Psoas muscle (tissue), 8 donors: Measurements from ENCODE around the gene NBL1. TPM values are rescaled to one million over a fixed set of nuclear protein-coding genes. Genes with fewer than 3 reads are reported as not detected.

Source experiments
- ATAC-seq, 4 donors: fragments of 200-7000 bp; cut with Tn5 transposase; one replicate each; pipeline ENCODE4 v1.9.1; 2020; ENCODE audit warnings: moderate library complexity in 3 of 4, mild to moderate bottlenecking in 2 of 4
- DNase-seq, 2 donors: peaks; one replicate each; pipeline ENCODE4 v3.0.0-alpha.2; 2020
- H3K27ac ChIP-seq: fragments of 200-600 bp; one replicate; pipeline ENCODE4 v1.8.0; 2022
- H3K27me3 ChIP-seq, 3 donors: fragments of 200-600 bp in 1 of 3; one replicate each; pipeline versions ENCODE4 v1.6.1 to v1.8.0; 2013 to 2022; ENCODE audit warnings: low read length in 2 of 3, mild to moderate bottlenecking in 2 of 3, moderate library complexity in 1 of 3; ENCODE audit not compliant: insufficient read depth in 3 of 3
- H3K36me3 ChIP-seq, 2 donors: fragments of 200-600 bp in 1 of 2; one replicate each; pipeline versions ENCODE4 v1.6.1 to v1.8.0; 2013 to 2022; ENCODE audit warnings: low read depth in 1 of 2, mild to moderate bottlenecking in 1 of 2, moderate library complexity in 1 of 2; ENCODE audit not compliant: insufficient read depth in 1 of 2
- H3K4me1 ChIP-seq: fragments of 200-600 bp; one replicate; pipeline ENCODE4 v1.8.0; 2022
- H3K4me3 ChIP-seq: fragments of 200-600 bp; one replicate; pipeline ENCODE4 v1.8.0; 2022; ENCODE audit warnings: mild to moderate bottlenecking
- H3K9me3 ChIP-seq: fragments of 200-600 bp; one replicate; pipeline ENCODE4 v1.8.0; 2022
- WGBS, 3 donors: extraction: QIAGEN DNeasy Blood & Tissue Kit; methylation state at CpG; one replicate each; pipeline versions ENCODE4 v1.1.6 to v1.1.7; 2013; 5-methylcytosine and 5-hydroxymethylcytosine counted together
- intact Hi-C, 2 donors: fragments of 100-400 bp; cut with DNase I; formaldehyde crosslinking; loops; one replicate each; pipeline versions ENCODE4 v1.11.0 to v1.14.2; 2022
- polyA plus RNA-seq, 3 donors: library from polyadenylated mRNA; stranded (reverse); fragments of 200-250 nt; gene quantifications; one replicate each; pipeline ENCODE4 v1.2.3, GENCODE V29; 2013
- total RNA-seq, 4 donors: library from RNA; stranded (reverse); fragmentation: NEBNext Ultra II Directional in 2 of 4; extraction: Animal tissue kit (Norgen Biotek cat#: 25700) in 2 of 4; gene quantifications; one replicate each; pipeline versions ENCODE4 v1.2.1 to v1.2.4, GENCODE V29; 2021 to 2023
- TF ChIP-seq, protein P1 (sequence below): fragments of 200-600 bp; IDR thresholded peaks from one replicate; pipeline ENCODE4 v1.8.0; 2022; ENCODE audit warnings: antibody characterized with exemption
- donor health status: healthy with polysubstance abuse.
- donor health status: DM: no; HTN: no; CAD: no; lungs with moderate emphysema.
- donor health status: Bipolar disorder and iron deficiency.
- donor health status: healthy.
- donor health status: DM: yes; HTN: yes; CAD: no.
- donor health status: DM: no; HTN: no; CAD: no.
- donor health status: DM: no; HTN: no; CAD: no.
- donor health status: DM: yes; HTN: yes; CAD: no.

The NBL1 gene
- total and polyA plus RNA-seq, 7 donors = 11.8 to 22.8 (median 13.0) TPM

DNA sequence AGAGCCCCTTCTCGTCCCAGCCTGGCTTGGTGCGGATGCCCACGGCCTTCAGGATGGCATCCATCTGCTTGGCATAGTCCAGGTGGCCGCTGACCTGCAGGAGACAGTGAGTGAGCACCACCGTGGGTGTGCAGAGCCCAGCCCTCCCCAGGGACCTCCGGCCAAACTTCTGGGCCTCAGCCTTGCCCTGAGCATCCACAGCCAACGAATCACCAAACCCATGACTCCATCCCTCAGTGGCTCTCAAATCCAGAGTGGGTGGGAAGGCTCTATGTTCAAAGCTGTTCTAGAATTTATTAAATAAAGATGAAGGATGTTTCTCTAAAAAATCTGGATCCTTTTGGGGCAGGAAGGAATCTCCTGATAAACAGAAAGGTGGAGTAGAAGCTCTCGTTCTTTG is 39.2 kb downstream of the NBL1 start:
- H3K36me3 ChIP-seq = no peaks in the 10 kb centered on the region
- WGBS, 3 donors = 85 to 88% (median 86%) methylated on average over 6 to 8 of the region's 8 CpGs
- intact Hi-C loops = no loop called here
- H3K4me1 ChIP-seq = no peaks in the 10 kb centered on the region
- DNase-seq = no peak
- H3K9me3 ChIP-seq = no peaks in the 10 kb centered on the region
- H3K4me3 ChIP-seq = no peak overlapping the region
- no peak overlapping the region for H3K27ac ChIP-seq
- no peak for ATAC-seq
- peaks cover 0 to 4% (median 0%) of the 10 kb centered on the region in 3 donors for H3K27me3 ChIP-seq
- TF ChIP-seq, protein P1, sequence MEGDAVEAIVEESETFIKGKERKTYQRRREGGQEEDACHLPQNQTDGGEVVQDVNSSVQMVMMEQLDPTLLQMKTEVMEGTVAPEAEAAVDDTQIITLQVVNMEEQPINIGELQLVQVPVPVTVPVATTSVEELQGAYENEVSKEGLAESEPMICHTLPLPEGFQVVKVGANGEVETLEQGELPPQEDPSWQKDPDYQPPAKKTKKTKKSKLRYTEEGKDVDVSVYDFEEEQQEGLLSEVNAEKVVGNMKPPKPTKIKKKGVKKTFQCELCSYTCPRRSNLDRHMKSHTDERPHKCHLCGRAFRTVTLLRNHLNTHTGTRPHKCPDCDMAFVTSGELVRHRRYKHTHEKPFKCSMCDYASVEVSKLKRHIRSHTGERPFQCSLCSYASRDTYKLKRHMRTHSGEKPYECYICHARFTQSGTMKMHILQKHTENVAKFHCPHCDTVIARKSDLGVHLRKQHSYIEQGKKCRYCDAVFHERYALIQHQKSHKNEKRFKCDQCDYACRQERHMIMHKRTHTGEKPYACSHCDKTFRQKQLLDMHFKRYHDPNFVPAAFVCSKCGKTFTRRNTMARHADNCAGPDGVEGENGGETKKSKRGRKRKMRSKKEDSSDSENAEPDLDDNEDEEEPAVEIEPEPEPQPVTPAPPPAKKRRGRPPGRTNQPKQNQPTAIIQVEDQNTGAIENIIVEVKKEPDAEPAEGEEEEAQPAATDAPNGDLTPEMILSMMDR = no peak

DNA sequence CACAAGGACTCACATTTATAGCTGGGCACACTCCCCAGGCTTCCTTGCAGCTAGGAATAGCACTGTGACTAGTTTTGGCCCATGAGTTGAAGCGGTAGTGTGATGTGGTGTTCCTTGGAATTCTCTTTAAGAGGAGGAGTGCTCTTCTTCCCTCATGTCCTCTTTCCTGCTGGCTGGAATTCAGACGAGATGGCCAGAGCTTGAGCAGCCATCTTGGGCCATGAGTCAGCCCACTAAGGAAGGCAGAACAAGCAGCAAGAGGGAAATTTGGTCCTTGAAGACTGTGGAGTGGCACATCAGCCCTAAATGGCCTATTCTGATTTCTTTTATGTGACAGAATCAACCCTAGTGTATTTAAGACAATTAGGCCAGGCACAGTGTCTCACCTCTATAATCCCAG is 40.6 kb downstream of the NBL1 start:
- ATAC-seq (no peak), DNase-seq (no peak)
- TF ChIP-seq, protein P1 = no peak
- Histone ChIP-seq H3K27ac (no peak overlapping the region), H3K4me3 (no peak overlapping the region), H3K4me1 (no peaks in the 10 kb centered on the region), H3K27me3 (peaks cover 0 to 2% (median 0%) of the 10 kb centered on the region in 3 donors), H3K9me3 (no peaks in the 10 kb centered on the region), H3K36me3 (no peaks in the 10 kb centered on the region)
- intact Hi-C loops = no loop called here
- 85 to 94% (median 90%) methylated on average over 2 of the region's 2 CpGs for WGBS, 3 donors

DNA sequence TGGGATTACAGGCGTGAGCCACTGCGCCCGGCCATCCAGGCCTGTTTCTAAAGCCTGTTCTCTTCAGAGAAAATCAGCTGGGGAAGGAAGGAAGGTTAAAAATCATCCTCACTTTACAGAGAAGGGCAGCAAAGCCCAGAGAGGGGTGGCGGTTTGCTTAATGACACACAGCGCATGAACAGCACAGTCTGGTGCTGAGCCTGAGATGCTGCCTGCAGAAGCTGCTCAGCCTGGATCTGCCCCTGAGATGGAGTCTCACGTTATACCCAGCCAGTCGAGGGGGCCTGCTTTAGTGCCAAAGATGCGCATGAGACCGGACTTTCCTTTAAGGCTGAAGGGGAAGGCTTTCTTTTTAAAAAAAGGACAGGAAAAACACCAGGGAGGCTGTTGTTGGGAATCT is 41.9 kb downstream of the NBL1 start:
- Histone ChIP-seq H3K27ac (no peak overlapping the region), H3K9me3 (no peaks in the 10 kb centered on the region), H3K4me1 (no peaks in the 10 kb centered on the region), H3K4me3 (no peak overlapping the region), H3K36me3 (peaks cover 0 to 4% of the 10 kb centered on the region in 2 donors), H3K27me3 (no peaks in the 10 kb centered on the region)
- intact Hi-C loops = no loop called here
- no peak for DNase-seq
- TF ChIP-seq, protein P1 = no peak
- no peak for ATAC-seq
- 80 to 84% (median 84%) methylated on average over 9 of the region's 9 CpGs for WGBS, 3 donors

DNA sequence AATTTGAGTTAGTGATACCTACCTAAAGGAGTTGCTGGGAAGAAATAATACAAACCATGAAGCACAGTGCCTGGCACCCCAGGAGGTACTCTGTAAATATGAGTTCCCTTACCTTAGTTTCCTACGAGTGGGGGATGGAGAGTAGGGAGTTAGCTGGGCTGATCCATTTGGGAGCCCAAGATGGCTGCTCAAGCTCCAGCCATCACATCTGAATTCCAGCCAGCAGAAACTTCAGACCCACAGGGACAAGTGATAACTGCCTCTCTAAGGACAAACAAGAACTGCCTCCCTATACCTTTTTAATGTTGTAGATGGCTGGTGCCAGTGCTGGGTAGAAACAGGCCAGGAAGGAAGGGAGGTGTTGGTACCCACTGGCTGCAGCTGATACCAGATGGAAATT is 43.3 kb downstream of the NBL1 start:
- intact Hi-C loops = no loop called here
- H3K36me3 ChIP-seq = peaks cover 0 to 4% of the 10 kb centered on the region in 2 donors
- H3K4me1 ChIP-seq = no peaks in the 10 kb centered on the region
- H3K9me3 ChIP-seq = no peaks in the 10 kb centered on the region
- no peak overlapping the region for H3K27ac ChIP-seq
- DNase-seq (no peak), ATAC-seq (no peak)
- TF ChIP-seq, protein P1 = no peak
- H3K4me3 ChIP-seq = no peak overlapping the region
- 89 to 100% (median 100%) methylated on average over 1 of the region's 1 CpG for WGBS, 3 donors
- H3K27me3 ChIP-seq = no peaks in the 10 kb centered on the region

DNA sequence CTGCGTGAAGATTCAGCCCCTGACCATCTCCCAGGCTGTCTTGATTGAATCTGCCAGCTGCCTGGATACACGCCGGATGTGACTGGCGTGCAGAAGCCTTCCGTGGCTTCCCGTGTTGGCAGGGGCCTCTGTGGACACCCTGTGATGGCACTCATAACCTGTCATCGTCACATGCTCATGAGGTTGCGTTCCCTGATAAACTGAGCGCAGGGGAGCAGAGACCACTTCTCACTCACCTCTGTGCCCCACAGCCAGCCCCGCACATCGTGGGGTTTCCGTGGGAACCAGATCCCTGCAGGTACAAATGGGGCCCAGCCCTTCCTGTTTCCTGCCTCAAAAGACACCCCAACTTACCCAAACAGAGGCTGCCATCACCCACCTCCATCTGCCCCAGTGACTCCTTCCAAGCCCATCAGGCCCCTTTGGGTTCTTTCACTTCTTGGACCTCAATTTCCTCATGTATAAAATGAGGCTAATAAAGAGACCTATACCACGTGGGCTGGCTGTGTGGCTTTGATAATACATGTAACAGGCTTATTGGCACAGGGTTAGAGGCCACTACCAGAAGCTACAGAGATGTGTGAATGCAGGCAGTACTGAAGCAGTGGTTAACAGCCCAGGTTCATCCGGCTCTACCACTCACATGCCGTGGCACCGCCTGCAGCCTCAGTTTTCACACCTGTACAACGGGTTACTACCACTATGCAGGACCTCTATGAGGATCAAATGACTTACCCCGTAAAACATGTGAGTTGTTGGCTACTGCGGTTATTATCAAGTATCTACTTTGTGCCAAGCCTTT is 44.1 kb downstream of the NBL1 start:
- H3K9me3 ChIP-seq = no peaks in the 10 kb centered on the region
- H3K4me1 ChIP-seq = no peaks in the 10 kb centered on the region
- no peak overlapping the region for H3K27ac ChIP-seq
- no peak for DNase-seq
- H3K27me3 ChIP-seq = no peaks in the 10 kb centered on the region
- peaks cover 0 to 4% of the 10 kb centered on the region in 2 donors for H3K36me3 ChIP-seq
- intact Hi-C loops = no loop called here
- WGBS, 3 donors = 51 to 67% (median 57%) methylated on average over 19 of the region's 19 CpGs
- no peak overlapping the region for H3K4me3 ChIP-seq
- TF ChIP-seq, protein P1 = no peak
- peak; percentile 48 to 92 (median 76) for ATAC-seq
